ENCODE measurements around the gene RASSF10. TPM values are rescaled to one million over a fixed set of nuclear protein-coding genes. Genes with fewer than 3 reads are reported as not detected.

RASSF10 gene
- total RNA-seq, 1 experiment from 2014 or later: not detected

DNA sequence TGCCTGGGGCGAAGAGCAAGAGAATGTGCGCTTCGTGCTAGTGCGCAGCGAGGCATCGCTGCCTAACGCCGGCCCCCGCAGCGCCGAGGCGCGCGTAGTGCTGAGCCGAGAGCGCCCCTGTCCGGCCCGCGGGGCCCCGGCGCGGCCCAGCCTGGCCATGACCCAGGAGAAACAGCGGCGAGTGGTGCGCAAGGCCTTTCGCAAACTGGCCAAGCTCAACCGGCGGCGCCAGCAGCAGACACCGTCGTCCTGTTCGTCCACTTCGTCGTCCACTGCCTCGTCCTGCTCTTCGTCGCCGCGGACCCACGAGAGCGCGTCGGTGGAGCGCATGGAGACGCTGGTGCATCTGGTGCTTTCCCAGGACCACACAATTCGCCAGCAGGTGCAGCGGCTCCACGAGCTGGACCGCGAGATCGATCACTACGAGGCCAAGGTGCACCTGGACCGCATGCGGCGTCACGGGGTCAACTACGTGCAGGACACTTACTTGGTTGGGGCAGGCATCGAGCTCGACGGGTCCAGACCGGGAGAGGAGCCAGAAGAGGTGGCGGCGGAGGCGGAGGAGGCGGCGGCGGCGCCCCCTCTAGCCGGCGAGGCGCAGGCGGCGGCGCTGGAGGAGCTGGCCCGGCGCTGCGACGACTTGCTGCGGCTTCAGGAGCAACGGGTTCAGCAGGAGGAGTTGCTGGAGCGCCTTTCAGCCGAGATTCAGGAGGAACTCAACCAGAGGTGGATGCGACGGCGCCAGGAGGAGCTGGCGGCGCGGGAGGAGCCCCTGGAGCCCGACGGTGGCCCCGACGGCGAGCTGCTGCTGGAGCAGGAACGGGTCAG lies 1.0 kb downstream of the RASSF10 start:
- H3K4me3 ChIP-seq (replicated peaks in 1 of 2; ENCODE audit: low read depth in 1 of 2, low read length in 2 of 2): no peak overlapping the region
- H3K9me2 ChIP-seq (ENCODE audit: insufficient read depth): no peaks in the 10 kb centered on the region
- TF ChIP-seq SIN3A (IDR thresholded peaks at IDR 0.05; ENCODE audit: low read depth): no peak
- ChIA-PET CTCF (no interaction called here), RAD21 (ENCODE audit: low non-redundant PET in 1 of 2, low total read pairs in 2 of 2, uncharacterized antibody in 2 of 2, unreplicated experiment in 2 of 2) (no interaction called here), POLR2A (no interaction called here)
- no peaks in the 10 kb centered on the region for H3K9me3 ChIP-seq (ENCODE audit: control insufficient read depth in 1 of 2, insufficient read depth in 1 of 2, low read depth in 1 of 2, low read length in 2 of 2)
- ATAC-seq: no peak
- H3K4me1 ChIP-seq (ENCODE audit: control insufficient read depth in 1 of 2, insufficient read depth in 2 of 2, low read length in 2 of 2): no peaks in the 10 kb centered on the region
- DNase-seq (ENCODE audit: low read depth, low spot score): no peak
- H3K27ac ChIP-seq (ENCODE audit: low read depth, low read length): no peak overlapping the region
- H3K36me3 ChIP-seq (ENCODE audit: control insufficient read depth in 1 of 2, insufficient read depth in 2 of 2, low read length in 2 of 2): no peaks in the 10 kb centered on the region
- no peaks in the 10 kb centered on the region for H4K20me1 ChIP-seq (ENCODE audit: insufficient read depth)
- BruUV-seq (replicated peaks): no TSS peak
- no peak overlapping the region for H2AFZ ChIP-seq (ENCODE audit: low read depth, low read length, poor library complexity, severe bottlenecking)
- H3K4me2 ChIP-seq (ENCODE audit: low read length): no peak overlapping the region
- no peaks in the 10 kb centered on the region for H3K79me2 ChIP-seq (ENCODE audit: insufficient read depth, low read length)
- H3K27me3 ChIP-seq (ENCODE audit: insufficient read depth, low read length): no peaks in the 10 kb centered on the region
- H3K9ac ChIP-seq (ENCODE audit: low read length): no peak overlapping the region
- intact Hi-C loops (cut with micrococcal nuclease): no loop called here

DNA sequence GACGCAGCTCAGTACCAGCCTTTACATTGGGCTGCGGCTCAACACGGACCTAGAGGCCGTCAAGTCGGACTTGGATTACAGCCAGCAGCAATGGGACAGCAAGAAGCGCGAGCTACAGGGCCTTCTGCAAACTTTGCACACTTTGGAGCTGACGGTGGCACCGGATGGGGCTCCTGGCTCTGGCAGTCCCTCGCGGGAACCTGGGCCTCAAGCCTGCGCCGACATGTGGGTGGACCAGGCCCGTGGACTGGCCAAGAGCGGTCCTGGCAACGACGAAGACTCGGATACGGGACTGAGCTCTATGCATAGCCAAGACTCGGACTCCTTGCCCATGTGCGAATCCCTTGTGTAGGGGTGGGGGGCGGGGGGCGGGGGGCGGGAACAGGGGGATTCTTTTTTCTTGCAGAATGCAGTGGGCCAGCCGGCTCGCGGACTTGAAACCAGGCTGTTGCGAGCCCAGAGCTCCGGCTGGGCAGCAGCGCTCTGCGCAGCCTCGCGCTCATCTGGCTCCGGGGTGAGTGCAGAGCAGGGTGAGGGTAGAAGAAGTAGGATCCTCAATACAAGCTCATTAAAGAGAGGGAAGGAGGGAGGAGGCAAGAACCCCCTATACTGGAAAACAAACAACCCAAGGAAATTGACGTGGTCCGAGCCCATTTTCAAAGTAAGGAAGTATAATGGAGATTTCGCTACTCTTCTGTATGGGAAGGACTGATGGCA lies 1.8 kb downstream of the RASSF10 start:
- intact Hi-C loops (cut with micrococcal nuclease): no loop called here
- no peak overlapping the region for H3K9ac ChIP-seq (ENCODE audit: low read length)
- H3K4me3 ChIP-seq (replicated peaks in 1 of 2; ENCODE audit: low read depth in 1 of 2, low read length in 2 of 2): no peak overlapping the region
- no peak for TF ChIP-seq EGR1 (IDR thresholded peaks at IDR 0.05; ENCODE audit: low read depth)
- TF ChIP-seq, protein P1, sequence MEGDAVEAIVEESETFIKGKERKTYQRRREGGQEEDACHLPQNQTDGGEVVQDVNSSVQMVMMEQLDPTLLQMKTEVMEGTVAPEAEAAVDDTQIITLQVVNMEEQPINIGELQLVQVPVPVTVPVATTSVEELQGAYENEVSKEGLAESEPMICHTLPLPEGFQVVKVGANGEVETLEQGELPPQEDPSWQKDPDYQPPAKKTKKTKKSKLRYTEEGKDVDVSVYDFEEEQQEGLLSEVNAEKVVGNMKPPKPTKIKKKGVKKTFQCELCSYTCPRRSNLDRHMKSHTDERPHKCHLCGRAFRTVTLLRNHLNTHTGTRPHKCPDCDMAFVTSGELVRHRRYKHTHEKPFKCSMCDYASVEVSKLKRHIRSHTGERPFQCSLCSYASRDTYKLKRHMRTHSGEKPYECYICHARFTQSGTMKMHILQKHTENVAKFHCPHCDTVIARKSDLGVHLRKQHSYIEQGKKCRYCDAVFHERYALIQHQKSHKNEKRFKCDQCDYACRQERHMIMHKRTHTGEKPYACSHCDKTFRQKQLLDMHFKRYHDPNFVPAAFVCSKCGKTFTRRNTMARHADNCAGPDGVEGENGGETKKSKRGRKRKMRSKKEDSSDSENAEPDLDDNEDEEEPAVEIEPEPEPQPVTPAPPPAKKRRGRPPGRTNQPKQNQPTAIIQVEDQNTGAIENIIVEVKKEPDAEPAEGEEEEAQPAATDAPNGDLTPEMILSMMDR (IDR thresholded peaks at IDR 0.05 in 2 of 3, conservative IDR thresholded peaks at IDR 0.05 in 1 of 3; ENCODE audit: borderline replicate concordance in 1 of 3, insufficient read depth in 1 of 3, low read depth in 2 of 3, low read length in 2 of 3): no peak
- TF ChIP-seq POLR2AphosphoS5 (IDR thresholded peaks at IDR 0.05; ENCODE audit: low read depth, low read length): no peak
- no peak for TF ChIP-seq ZFX (IDR thresholded peaks at IDR 0.05)
- no peak for TF ChIP-seq EZH2phosphoT487 (IDR thresholded peaks at IDR 0.05; ENCODE audit: borderline replicate concordance)
- no peak for TF ChIP-seq SIN3A (IDR thresholded peaks at IDR 0.05; ENCODE audit: low read depth)
- no peak for TF ChIP-seq YY1 (IDR thresholded peaks at IDR 0.05; ENCODE audit: extremely low read depth, insufficient replicate concordance, low read depth, low read length)
- no peak for TF ChIP-seq JUND (IDR thresholded peaks at IDR 0.05)
- TF ChIP-seq CBX3 (IDR thresholded peaks at IDR 0.05; ENCODE audit: low read depth): no peak
- no peak for TF ChIP-seq POLR2A (IDR thresholded peaks at IDR 0.05; ENCODE audit: borderline replicate concordance, extremely low read depth, insufficient read depth, insufficient read length)
- no peak for TF ChIP-seq EZH2 (IDR thresholded peaks at IDR 0.05)
- no peak for TF ChIP-seq ZNF274 (IDR thresholded peaks at IDR 0.05; ENCODE audit: low read depth, low read length)
- TF ChIP-seq, protein P2, sequence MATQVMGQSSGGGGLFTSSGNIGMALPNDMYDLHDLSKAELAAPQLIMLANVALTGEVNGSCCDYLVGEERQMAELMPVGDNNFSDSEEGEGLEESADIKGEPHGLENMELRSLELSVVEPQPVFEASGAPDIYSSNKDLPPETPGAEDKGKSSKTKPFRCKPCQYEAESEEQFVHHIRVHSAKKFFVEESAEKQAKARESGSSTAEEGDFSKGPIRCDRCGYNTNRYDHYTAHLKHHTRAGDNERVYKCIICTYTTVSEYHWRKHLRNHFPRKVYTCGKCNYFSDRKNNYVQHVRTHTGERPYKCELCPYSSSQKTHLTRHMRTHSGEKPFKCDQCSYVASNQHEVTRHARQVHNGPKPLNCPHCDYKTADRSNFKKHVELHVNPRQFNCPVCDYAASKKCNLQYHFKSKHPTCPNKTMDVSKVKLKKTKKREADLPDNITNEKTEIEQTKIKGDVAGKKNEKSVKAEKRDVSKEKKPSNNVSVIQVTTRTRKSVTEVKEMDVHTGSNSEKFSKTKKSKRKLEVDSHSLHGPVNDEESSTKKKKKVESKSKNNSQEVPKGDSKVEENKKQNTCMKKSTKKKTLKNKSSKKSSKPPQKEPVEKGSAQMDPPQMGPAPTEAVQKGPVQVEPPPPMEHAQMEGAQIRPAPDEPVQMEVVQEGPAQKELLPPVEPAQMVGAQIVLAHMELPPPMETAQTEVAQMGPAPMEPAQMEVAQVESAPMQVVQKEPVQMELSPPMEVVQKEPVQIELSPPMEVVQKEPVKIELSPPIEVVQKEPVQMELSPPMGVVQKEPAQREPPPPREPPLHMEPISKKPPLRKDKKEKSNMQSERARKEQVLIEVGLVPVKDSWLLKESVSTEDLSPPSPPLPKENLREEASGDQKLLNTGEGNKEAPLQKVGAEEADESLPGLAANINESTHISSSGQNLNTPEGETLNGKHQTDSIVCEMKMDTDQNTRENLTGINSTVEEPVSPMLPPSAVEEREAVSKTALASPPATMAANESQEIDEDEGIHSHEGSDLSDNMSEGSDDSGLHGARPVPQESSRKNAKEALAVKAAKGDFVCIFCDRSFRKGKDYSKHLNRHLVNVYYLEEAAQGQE (IDR thresholded peaks at IDR 0.05; ENCODE audit: low read depth): no peak
- TF ChIP-seq ELF1 (IDR thresholded peaks at IDR 0.05; ENCODE audit: borderline replicate concordance, low read depth): no peak
- H4K20me1 ChIP-seq (ENCODE audit: insufficient read depth): no peaks in the 10 kb centered on the region
- H3K4me2 ChIP-seq (ENCODE audit: low read length): no peak overlapping the region
- ChIA-PET RAD21 (ENCODE audit: low non-redundant PET in 1 of 2, low total read pairs in 2 of 2, uncharacterized antibody in 2 of 2, unreplicated experiment in 2 of 2) (no interaction called here), POLR2A (no interaction called here), CTCF (no interaction called here)
- BruUV-seq (replicated peaks): no TSS peak
- no peaks in the 10 kb centered on the region for H3K9me3 ChIP-seq (ENCODE audit: control insufficient read depth in 1 of 2, insufficient read depth in 1 of 2, low read depth in 1 of 2, low read length in 2 of 2)
- no peaks in the 10 kb centered on the region for H3K27me3 ChIP-seq (ENCODE audit: insufficient read depth, low read length)
- DNase-seq (ENCODE audit: low read depth, low spot score): no peak
- no peak overlapping the region for H2AFZ ChIP-seq (ENCODE audit: low read depth, low read length, poor library complexity, severe bottlenecking)
- H3K9me2 ChIP-seq (ENCODE audit: insufficient read depth): no peaks in the 10 kb centered on the region
- H3K79me2 ChIP-seq (ENCODE audit: insufficient read depth, low read length): no peaks in the 10 kb centered on the region
- no peaks in the 10 kb centered on the region for H3K36me3 ChIP-seq (ENCODE audit: control insufficient read depth in 1 of 2, insufficient read depth in 2 of 2, low read length in 2 of 2)
- H3K4me1 ChIP-seq (ENCODE audit: control insufficient read depth in 1 of 2, insufficient read depth in 2 of 2, low read length in 2 of 2): no peaks in the 10 kb centered on the region
- ATAC-seq: no peak
- no peak overlapping the region for H3K27ac ChIP-seq (ENCODE audit: low read depth, low read length)

Data from HCT116 (cell line).